ENCODE results near the gene AGPAT3.

GRCh38 chr21:43989401-43989800, 124.4 kb downstream of the AGPAT3 start:
- TF ChIP-seq POLR2A (IDR thresholded peaks at IDR 0.05) = no peak
- no peak for TF ChIP-seq EP300 (IDR thresholded peaks at IDR 0.05)

Data from upper lobe of left lung (tissue), 4 donors.